Gastrocnemius medialis (tissue), 4 donors: Measurements from ENCODE around the gene SLC25A21. TPM values are rescaled to one million over a fixed set of nuclear protein-coding genes. Genes with fewer than 3 reads are reported as not detected.
"Not testable (repeated sequence)": the region's sequence is repeated elsewhere in the genome, so short reads cannot be mapped to it uniquely, and the experiment has no call there.

Experiments
- ATAC-seq, 2 donors: fragments of 150-250 bp; one replicate each; pipeline ENCODE4 v1.9.1; 2016
- DNase-seq, 2 donors: peaks; one replicate each; pipeline ENCODE4 v3.0.0-alpha.2; 2019
- H3K27ac ChIP-seq, 4 donors: fragments of 200-600 bp; sonication (generic); 1 replicate in 1 of 4; 2 replicates in 3 of 4; pipeline ENCODE4 v1.5.1; 2016 to 2018; ENCODE audit warnings: mild to moderate bottlenecking in 2 of 4, moderate library complexity in 1 of 4
- H3K27me3 ChIP-seq, 3 donors: fragments of 200-600 bp; sonication (generic) in 2 of 3; 1 replicate in 1 of 3; 2 replicates in 2 of 3; pipeline versions ENCODE4 v1.5.1 to v1.6.0; 2016 to 2019; ENCODE audit warnings: mild to moderate bottlenecking in 1 of 3, moderate library complexity in 1 of 3
- H3K36me3 ChIP-seq, 2 donors: fragments of 200-600 bp; sonication (generic) in 1 of 2; one replicate each; pipeline ENCODE4 v1.5.1; 2017 to 2018
- H3K4me1 ChIP-seq, 2 donors: fragments of 200-600 bp; sonication (generic) in 1 of 2; one replicate each; pipeline ENCODE4 v1.5.1; 2016 to 2017; ENCODE audit warnings: mild to moderate bottlenecking in 2 of 2
- H3K4me3 ChIP-seq, 4 donors: fragments of 200-600 bp; sonication (generic) in 3 of 4; 1 replicate in 1 of 4; 2 replicates in 3 of 4; pipeline ENCODE4 v1.5.1; 2016 to 2019; ENCODE audit warnings: mild to moderate bottlenecking in 2 of 4
- H3K9me3 ChIP-seq, 3 donors: fragments of 200-600 bp; sonication (generic) in 2 of 3; 1 replicate in 1 of 3; 2 replicates in 2 of 3; pipeline ENCODE4 v1.5.1; 2016 to 2019
- CTCF ChIP-seq, 5 experiments: fragments of 450-650 bp in 3 of 5; fragments of 200-600 bp in 2 of 5; sonication (generic) in 2 of 5; IDR thresholded peaks in 4 of 5; conservative IDR thresholded peaks in 1 of 5; 1 replicate in 4 of 5; 2 replicates in 1 of 5; pipeline ENCODE4 v1.5.1; 2016 to 2019; ENCODE audit warnings: antibody characterized with exemption in 5 of 5, mild to moderate bottlenecking in 3 of 5, moderate library complexity in 3 of 5
- POLR2A ChIP-seq, 2 donors: fragments of 450-650 bp; IDR thresholded peaks; one replicate each; pipeline ENCODE4 v1.6.1; 2017; ENCODE audit warnings: antibody characterized with exemption in 2 of 2, mild to moderate bottlenecking in 2 of 2, moderate library complexity in 2 of 2
- in situ Hi-C, 4 donors: fragments of 200-750 bp; cut with MboI; loops; one replicate each; pipeline versions ENCODE4 v1.15.0 to v1.8.0; 2017; ENCODE audit warnings: low sequenced_read_pairs in 4 of 4
- intact Hi-C: fragments of 100-400 bp; cut with DNase I; formaldehyde crosslinking; loops from one replicate; pipeline ENCODE4 v1.15.1; 2023; ENCODE audit warnings: low total_unique reads
- total RNA-seq, 4 donors: library from RNA; depleted of rRNA; stranded (reverse); fragments of >200 nt; gene quantifications; one replicate each; pipeline versions ENCODE4 v1.1.0 to v1.2.3, GENCODE V29; 2016

The SLC25A21 gene
- total RNA-seq, 4 donors from 2014 or later = 1.9 TPM; not detected in 3

- no peaks in the 10 kb centered on the region for H3K27me3 ChIP-seq
- H3K27ac ChIP-seq = no peak overlapping the region
- TF ChIP-seq POLR2A (IDR thresholded peaks at IDR 0.05) = no peak
- no peak for TF ChIP-seq CTCF (IDR thresholded peaks at IDR 0.05 in 4 of 5, conservative IDR thresholded peaks at IDR 0.05 in 1 of 5)
- H3K4me1 ChIP-seq = no peaks in the 10 kb centered on the region
- DNase-seq (no peak), ATAC-seq (no peak)
- no peak overlapping the region for H3K4me3 ChIP-seq
- intact Hi-C loops (no loop called here), in situ Hi-C loops (no loop called here)
- H3K9me3 ChIP-seq = no peaks in the 10 kb centered on the region
- H3K36me3 ChIP-seq = no peaks in the 10 kb centered on the region
Observed at GRCh38 chr14:36713960-36714703, 458.3 kb downstream of the SLC25A21 start.

- in situ Hi-C loops (no loop called here), intact Hi-C loops (no loop called here)
- no peaks in the 10 kb centered on the region for H3K27me3 ChIP-seq
- no peak for ATAC-seq
- H3K9me3 ChIP-seq = no peaks in the 10 kb centered on the region
- TF ChIP-seq CTCF (IDR thresholded peaks at IDR 0.05 in 4 of 5, conservative IDR thresholded peaks at IDR 0.05 in 1 of 5) (no peak), POLR2A (IDR thresholded peaks at IDR 0.05) (no peak)
- H3K4me1 ChIP-seq = no peaks in the 10 kb centered on the region
- no peaks in the 10 kb centered on the region for H3K36me3 ChIP-seq
- no peak for DNase-seq
- H3K27ac ChIP-seq = no peak overlapping the region
- H3K4me3 ChIP-seq = no peak overlapping the region
Observed at GRCh38 chr14:36707570-36707969, 464.8 kb downstream of the SLC25A21 start.

DNA sequence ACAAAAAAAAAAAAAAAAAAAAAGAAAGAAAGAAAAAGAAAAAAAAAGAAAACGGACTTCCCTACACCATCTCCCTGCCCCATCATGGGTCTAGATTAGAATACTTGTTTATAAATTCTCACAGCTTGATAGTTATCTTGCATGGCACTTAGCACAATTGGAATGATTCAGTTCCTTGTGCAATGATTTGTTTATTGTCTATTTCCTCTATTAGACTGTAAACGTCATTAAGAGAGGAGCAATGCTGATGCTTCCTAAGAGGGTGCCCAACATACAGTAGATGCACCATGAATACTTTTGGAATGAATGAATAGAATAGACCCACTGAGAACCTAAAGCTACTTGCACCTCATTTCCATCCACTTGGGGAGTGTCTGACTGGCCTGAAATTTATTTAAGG lies 469.9 kb downstream of the SLC25A21 start:
- TF ChIP-seq POLR2A (IDR thresholded peaks at IDR 0.05) (no peak), CTCF (IDR thresholded peaks at IDR 0.05 in 4 of 5, conservative IDR thresholded peaks at IDR 0.05 in 1 of 5) (no peak)
- ATAC-seq (no peak), DNase-seq (no peak)
- in situ Hi-C loops = no loop called here
- no peaks in the 10 kb centered on the region for H3K9me3 ChIP-seq
- intact Hi-C loops = no loop called here
- H3K36me3 ChIP-seq = no peaks in the 10 kb centered on the region
- H3K4me3 ChIP-seq = no peak overlapping the region
- H3K27me3 ChIP-seq = no peaks in the 10 kb centered on the region
- no peaks in the 10 kb centered on the region for H3K4me1 ChIP-seq
- no peak overlapping the region for H3K27ac ChIP-seq

GRCh38 chr14:36701132-36701531 lies 471.3 kb downstream of the SLC25A21 start:
- H3K4me1 ChIP-seq = no peaks in the 10 kb centered on the region
- DNase-seq (no peak), ATAC-seq (no peak)
- in situ Hi-C loops (no loop called here), intact Hi-C loops (no loop called here)
- H3K27me3 ChIP-seq = no peaks in the 10 kb centered on the region
- H3K27ac ChIP-seq = no peak overlapping the region
- no peak overlapping the region for H3K4me3 ChIP-seq
- no peaks in the 10 kb centered on the region for H3K36me3 ChIP-seq
- TF ChIP-seq POLR2A (IDR thresholded peaks at IDR 0.05) (no peak), CTCF (IDR thresholded peaks at IDR 0.05 in 4 of 5, conservative IDR thresholded peaks at IDR 0.05 in 1 of 5) (no peak)
- H3K9me3 ChIP-seq = no peaks in the 10 kb centered on the region

DNA sequence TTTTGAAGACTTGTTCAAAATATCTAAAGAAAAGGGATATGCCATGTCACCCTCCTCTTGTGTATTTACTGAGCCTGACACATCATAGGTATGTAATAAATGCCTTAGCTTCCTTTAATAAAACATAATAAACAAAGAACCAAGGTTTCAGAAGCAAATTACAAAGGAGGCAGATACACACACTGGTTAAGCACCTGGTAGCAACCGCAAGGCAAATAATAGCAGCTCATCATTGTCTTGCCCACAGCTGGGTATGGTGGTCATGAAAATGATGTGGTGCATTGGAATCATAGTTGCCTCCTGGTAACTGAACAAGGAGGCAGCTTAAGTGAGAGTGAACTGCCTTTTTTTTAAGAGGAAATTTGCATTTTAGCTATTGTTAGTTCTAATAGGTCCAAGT lies 471.8 kb downstream of the SLC25A21 start:
- no peak for DNase-seq
- Histone ChIP-seq H3K27ac (no peak overlapping the region), H3K9me3 (no peaks in the 10 kb centered on the region), H3K27me3 (no peaks in the 10 kb centered on the region), H3K36me3 (no peaks in the 10 kb centered on the region), H3K4me1 (no peaks in the 10 kb centered on the region), H3K4me3 (no peak overlapping the region)
- no peak for TF ChIP-seq POLR2A (IDR thresholded peaks at IDR 0.05)
- no peak for TF ChIP-seq CTCF (IDR thresholded peaks at IDR 0.05 in 4 of 5, conservative IDR thresholded peaks at IDR 0.05 in 1 of 5)
- no peak for ATAC-seq
- intact Hi-C loops (no loop called here), in situ Hi-C loops (no loop called here)

DNA sequence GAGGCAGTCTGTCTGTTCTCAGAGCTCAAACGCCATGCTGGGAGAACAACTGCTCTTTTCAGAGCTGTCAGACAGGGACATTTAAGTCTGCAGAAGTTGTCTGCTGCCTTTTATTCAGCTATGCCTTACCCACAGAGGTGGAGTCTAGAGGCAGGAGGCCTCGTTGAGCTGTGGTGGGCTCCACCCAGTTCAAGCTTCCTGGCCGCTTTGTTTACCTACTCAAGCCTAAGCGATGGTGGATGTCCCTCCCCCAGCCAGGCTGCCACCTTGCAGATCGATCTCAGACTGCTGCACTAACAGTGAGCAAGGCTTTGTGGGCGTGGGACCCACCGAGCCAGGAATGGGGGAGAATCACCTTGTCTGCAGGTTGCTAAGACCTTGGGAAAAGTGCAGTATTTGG lies 473.0 kb downstream of the SLC25A21 start:
- H3K4me3 ChIP-seq, ATAC-seq, H3K4me1 ChIP-seq, H3K27ac ChIP-seq, intact Hi-C loops, H3K36me3 ChIP-seq, in situ Hi-C loops, H3K27me3 ChIP-seq, H3K9me3 ChIP-seq, DNase-seq: not testable (repeated sequence)
